HFF-Myc (cell line): ENCODE measurements around the gene MVK.

Source experiments
- DNase-seq: peaks from one replicate; pipeline ENCODE4 v3.0.0-alpha.2; 2011; ENCODE audit warnings: low read depth; ENCODE audit errors: extremely low read depth
- H3K4me3 ChIP-seq: replicated peaks from 2 replicates; pipeline ENCODE4 v1.5.1; 2011; ENCODE audit warnings: low read depth, mild to moderate bottlenecking, control low read depth, low read length
- CTCF ChIP-seq: IDR thresholded peaks from 2 replicates; pipeline ENCODE4 v1.5.1; 2012; ENCODE audit warnings: mild to moderate bottlenecking, low read depth, low read length, control low read depth; ENCODE audit errors: missing control alignments

The MVK gene

GRCh38 chr12:109557200-109557599 is 16.4 kb upstream of the MVK start:
- TF ChIP-seq CTCF: no peak
- no peak overlapping the region for H3K4me3 ChIP-seq
- DNase-seq: no peak

GRCh38 chr12:109557805-109558204 is 15.8 kb upstream of the MVK start:
- H3K4me3 ChIP-seq: no peak overlapping the region
- TF ChIP-seq CTCF: no peak
- no peak for DNase-seq

DNA sequence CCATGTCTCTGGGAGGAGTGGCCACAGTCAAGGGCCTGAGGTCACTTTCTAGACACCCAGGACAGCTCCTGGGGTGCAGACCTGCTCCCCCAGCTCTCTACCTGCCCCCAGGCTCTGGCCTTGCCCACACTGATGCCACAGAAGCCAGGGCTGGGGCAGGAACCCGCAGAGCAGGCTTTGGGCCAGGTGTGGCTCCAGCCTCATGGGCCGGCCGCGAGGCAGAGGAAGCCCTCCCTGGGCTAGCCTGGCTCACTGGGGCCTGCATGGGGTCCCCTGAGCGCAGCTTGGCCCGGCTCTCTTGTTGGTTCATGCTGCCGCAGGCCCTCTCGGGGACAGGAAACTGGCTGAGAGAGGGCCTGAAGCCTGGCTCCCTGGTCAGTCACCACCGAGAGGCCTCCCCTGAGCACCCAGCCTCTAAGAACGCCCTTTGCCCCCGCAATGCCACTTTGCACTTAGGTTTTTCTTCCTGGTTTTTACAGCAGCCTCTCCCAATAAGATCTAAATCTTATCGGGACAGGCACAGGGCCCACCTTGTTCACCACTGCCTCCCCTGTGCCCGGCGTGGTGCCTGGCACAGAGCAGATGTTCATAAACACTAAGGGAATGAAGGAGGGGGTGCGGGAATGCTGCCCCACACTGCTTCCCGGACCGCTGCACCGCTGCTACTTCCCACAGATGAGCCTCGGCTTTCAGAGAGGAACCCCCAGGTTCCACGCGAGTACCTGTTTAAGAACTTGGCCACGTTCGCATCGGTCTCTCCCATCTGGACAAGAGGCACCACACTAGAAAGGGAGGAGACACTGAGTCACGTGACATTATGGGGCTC is 15.0 kb upstream of the MVK start:
- no peak overlapping the region for H3K4me3 ChIP-seq
- no peak for DNase-seq
- no peak for TF ChIP-seq CTCF

DNA sequence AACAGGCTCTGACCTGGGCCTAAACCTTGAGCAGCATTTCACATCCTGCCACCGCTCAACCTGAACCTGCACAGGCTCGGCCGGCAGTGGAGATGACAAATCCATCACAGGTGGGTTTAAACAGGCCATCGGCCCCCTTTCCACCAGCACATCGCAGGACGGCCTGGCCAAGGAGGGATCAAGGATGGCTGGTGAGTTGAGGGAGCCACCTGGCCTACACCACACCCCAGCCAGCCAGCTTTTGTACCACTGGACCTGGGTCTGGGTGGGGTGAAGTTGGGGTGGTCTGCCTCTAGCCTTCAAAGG is 14.4 kb upstream of the MVK start:
- no peak for DNase-seq
- no peak overlapping the region for H3K4me3 ChIP-seq
- TF ChIP-seq CTCF: no peak

GRCh38 chr12:109559601-109560000 is 14.0 kb upstream of the MVK start:
- no peak for DNase-seq
- H3K4me3 ChIP-seq: no peak overlapping the region
- TF ChIP-seq CTCF: no peak

DNA sequence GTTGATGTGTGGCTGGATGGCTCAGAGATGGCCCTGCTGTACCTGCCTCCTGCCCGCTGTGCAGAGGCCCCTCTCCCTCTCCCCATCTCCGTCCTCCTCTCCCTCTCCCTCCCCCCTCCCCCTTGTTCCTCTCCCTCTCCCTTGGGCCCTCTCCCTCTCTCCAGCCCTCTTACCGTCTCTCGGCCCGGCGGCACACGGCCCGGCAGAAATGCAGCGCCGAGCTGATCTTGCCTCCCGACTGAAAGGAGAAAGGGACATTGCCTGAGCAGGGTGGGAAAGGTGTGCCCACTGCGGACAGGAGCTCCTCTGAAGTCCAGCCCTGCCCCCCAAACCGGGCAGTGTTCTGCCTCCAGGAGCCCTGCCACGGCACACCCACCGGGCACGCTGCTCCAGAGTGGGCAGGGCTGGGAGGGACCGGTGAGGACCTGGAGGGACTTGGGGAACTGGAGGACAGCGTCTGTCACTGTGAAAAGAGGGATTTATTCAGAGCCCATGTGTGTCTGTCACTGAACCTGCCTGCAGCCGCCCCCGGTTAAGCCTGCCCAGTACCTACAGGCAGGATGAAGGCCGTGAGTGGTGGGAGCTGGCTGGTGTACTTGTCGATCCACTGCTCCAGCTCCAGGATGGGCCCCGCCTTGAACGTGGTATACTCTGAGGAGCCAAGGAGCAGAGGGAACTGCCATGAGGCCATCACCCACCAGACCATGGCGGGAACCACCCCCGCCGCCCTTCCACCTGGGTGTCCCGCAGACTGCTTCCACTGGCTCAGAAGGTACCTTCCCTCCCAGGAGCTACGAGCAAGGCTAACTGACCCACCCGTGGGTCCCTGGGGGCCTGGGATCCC is 12.5 kb upstream of the MVK start:
- no peak overlapping the region for H3K4me3 ChIP-seq
- DNase-seq: no peak
- no peak for TF ChIP-seq CTCF
